ENCODE data around the gene PSTK. TPM values are rescaled to one million over a fixed set of nuclear protein-coding genes. Genes with fewer than 3 reads are reported as not detected.

PSTK gene
- total RNA-seq, 2 donors from 2014 or later = 7.0 to 7.1 TPM

GRCh38 chr10:122939133-122939855, 40.9 kb upstream of the PSTK start:
- no peaks in the 10 kb centered on the region for H3K9me3 ChIP-seq (ENCODE audit: control insufficient read depth, low read length)
- no peaks in the 10 kb centered on the region for H3K4me1 ChIP-seq (ENCODE audit: control insufficient read depth, insufficient read depth, low read length)
- TF ChIP-seq, protein P1, sequence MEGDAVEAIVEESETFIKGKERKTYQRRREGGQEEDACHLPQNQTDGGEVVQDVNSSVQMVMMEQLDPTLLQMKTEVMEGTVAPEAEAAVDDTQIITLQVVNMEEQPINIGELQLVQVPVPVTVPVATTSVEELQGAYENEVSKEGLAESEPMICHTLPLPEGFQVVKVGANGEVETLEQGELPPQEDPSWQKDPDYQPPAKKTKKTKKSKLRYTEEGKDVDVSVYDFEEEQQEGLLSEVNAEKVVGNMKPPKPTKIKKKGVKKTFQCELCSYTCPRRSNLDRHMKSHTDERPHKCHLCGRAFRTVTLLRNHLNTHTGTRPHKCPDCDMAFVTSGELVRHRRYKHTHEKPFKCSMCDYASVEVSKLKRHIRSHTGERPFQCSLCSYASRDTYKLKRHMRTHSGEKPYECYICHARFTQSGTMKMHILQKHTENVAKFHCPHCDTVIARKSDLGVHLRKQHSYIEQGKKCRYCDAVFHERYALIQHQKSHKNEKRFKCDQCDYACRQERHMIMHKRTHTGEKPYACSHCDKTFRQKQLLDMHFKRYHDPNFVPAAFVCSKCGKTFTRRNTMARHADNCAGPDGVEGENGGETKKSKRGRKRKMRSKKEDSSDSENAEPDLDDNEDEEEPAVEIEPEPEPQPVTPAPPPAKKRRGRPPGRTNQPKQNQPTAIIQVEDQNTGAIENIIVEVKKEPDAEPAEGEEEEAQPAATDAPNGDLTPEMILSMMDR (conservative IDR thresholded peaks at IDR 0.05) = no peak
- Mint-ChIP-seq H3K27me3 (ENCODE audit: insufficient read depth) (no peaks in the 10 kb centered on the region), H3K27ac (no peak overlapping the region), H3K4me3 (no peak overlapping the region), H3K4me1 (no peaks in the 10 kb centered on the region), H3K36me3 (ENCODE audit: low read depth) (peaks cover 36% of the 10 kb centered on the region), H3K9me3 (no peaks in the 10 kb centered on the region)
- WGBS, 2 experiments (ENCODE audit: insufficient coverage in 1 of 2, insufficient read length in 1 of 2) = 100% methylated on average over 1 of the region's 1 CpG; no CpG with 5 or more reads in 1 of the 2 experiments
- H3K27ac ChIP-seq (ENCODE audit: low read depth, low read length) = no peak overlapping the region
- no peak overlapping the region for H3K4me3 ChIP-seq (ENCODE audit: low read length)
- H3K9ac ChIP-seq (ENCODE audit: extremely low read depth, low read length, poor library complexity, severe bottlenecking) = no peak overlapping the region
- DNase-seq = no peak
- H3K36me3 ChIP-seq (ENCODE audit: control insufficient read depth, insufficient read depth, low read length) = peaks cover 54% of the 10 kb centered on the region
- no peaks in the 10 kb centered on the region for H3K27me3 ChIP-seq (ENCODE audit: control insufficient read depth, insufficient read depth, low read length, poor library complexity, severe bottlenecking)

GRCh38 chr10:122939856-122940543, 40.2 kb upstream of the PSTK start:
- H3K27me3 Mint-ChIP-seq (ENCODE audit: insufficient read depth) = no peaks in the 10 kb centered on the region
- no peak overlapping the region for H3K27ac Mint-ChIP-seq
- TF ChIP-seq, protein P1 (conservative IDR thresholded peaks at IDR 0.05) = no peak
- Histone ChIP-seq H3K4me1 (ENCODE audit: control insufficient read depth, insufficient read depth, low read length) (no peaks in the 10 kb centered on the region), H3K36me3 (ENCODE audit: control insufficient read depth, insufficient read depth, low read length) (peaks cover 48% of the 10 kb centered on the region), H3K4me3 (ENCODE audit: low read length) (no peak overlapping the region), H3K9me3 (ENCODE audit: control insufficient read depth, low read length) (no peaks in the 10 kb centered on the region), H3K27me3 (ENCODE audit: control insufficient read depth, insufficient read depth, low read length, poor library complexity, severe bottlenecking) (no peaks in the 10 kb centered on the region), H3K27ac (ENCODE audit: low read depth, low read length) (no peak overlapping the region), H3K9ac (ENCODE audit: extremely low read depth, low read length, poor library complexity, severe bottlenecking) (no peak overlapping the region)
- 100% methylated on average over 1 of the region's 1 CpG; no CpG with 5 or more reads in 1 of the 2 experiments for WGBS, 2 experiments (ENCODE audit: insufficient coverage in 1 of 2, insufficient read length in 1 of 2)
- DNase-seq = no peak
- H3K36me3 Mint-ChIP-seq (ENCODE audit: low read depth) = peaks cover 34% of the 10 kb centered on the region
- H3K9me3 Mint-ChIP-seq = peaks cover 3% of the 10 kb centered on the region
- no peak overlapping the region for H3K4me3 Mint-ChIP-seq
- H3K4me1 Mint-ChIP-seq = no peaks in the 10 kb centered on the region

DNA sequence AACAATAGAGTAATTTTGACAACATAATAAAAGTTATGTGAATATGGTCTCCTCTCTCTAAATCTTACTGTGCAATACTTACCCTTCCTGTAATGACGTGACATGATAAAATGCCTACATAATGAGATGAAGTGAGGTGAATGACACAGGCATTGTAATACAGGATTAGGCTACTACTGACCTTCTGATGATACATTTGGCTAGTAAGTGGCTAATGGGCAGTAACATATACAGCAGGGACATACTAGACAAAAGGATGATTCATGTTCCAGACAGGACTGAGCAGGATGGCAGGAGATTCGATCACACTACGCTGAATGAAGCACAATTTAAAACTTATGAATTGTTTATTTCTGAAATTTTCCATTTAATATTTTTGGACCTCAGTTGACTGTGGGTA, 30.9 kb upstream of the PSTK start:
- WGBS, 2 experiments (ENCODE audit: insufficient coverage in 1 of 2, insufficient read length in 1 of 2) = 90% methylated on average over 3 of the region's 3 CpGs
- H3K27me3 Mint-ChIP-seq (ENCODE audit: insufficient read depth) = peaks cover 3% of the 10 kb centered on the region
- DNase-seq = no peak

More for the DNA sequence above, 30.9 kb upstream of the PSTK start:
- TF ChIP-seq, protein P1 (conservative IDR thresholded peaks at IDR 0.05) = no peak
- H3K4me1 Mint-ChIP-seq = peaks cover 6% of the 10 kb centered on the region
- H3K4me3 ChIP-seq (ENCODE audit: low read length) = no peak overlapping the region
- H3K36me3 ChIP-seq (ENCODE audit: control insufficient read depth, insufficient read depth, low read length) = peaks cover 40% of the 10 kb centered on the region
- H3K9me3 ChIP-seq (ENCODE audit: control insufficient read depth, low read length) = no peaks in the 10 kb centered on the region
- H3K27ac Mint-ChIP-seq = no peak overlapping the region
- no peaks in the 10 kb centered on the region for H3K27me3 ChIP-seq (ENCODE audit: control insufficient read depth, insufficient read depth, low read length, poor library complexity, severe bottlenecking)
- no peaks in the 10 kb centered on the region for H3K4me1 ChIP-seq (ENCODE audit: control insufficient read depth, insufficient read depth, low read length)
- H3K9ac ChIP-seq (ENCODE audit: extremely low read depth, low read length, poor library complexity, severe bottlenecking) = no peak overlapping the region
- no peak overlapping the region for H3K4me3 Mint-ChIP-seq
- peaks cover 36% of the 10 kb centered on the region for H3K36me3 Mint-ChIP-seq (ENCODE audit: low read depth)
- H3K9me3 Mint-ChIP-seq = peaks cover 5% of the 10 kb centered on the region
- H3K27ac ChIP-seq (ENCODE audit: low read depth, low read length) = no peak overlapping the region

Measured in endodermal cell (in vitro differentiated cells).